HEK293 (cell line): Measurements from ENCODE around the gene SLC35F3.
"Not testable (repeated sequence)": the region's sequence is repeated elsewhere in the genome, so short reads cannot be mapped to it uniquely, and the experiment has no call there.

Source experiments
- CTCF ChIA-PET: fragments of 350-600 bp; formaldehyde crosslinking; extraction: SDS; loops from one replicate; lab custom pipeline; 2021; ENCODE audit warnings: antibody characterized with exemption; lab: Yijun Ruan, JAX
- POLR2A ChIA-PET: fragments of 300-600 bp; formaldehyde crosslinking; extraction: SDS; loops from one replicate; lab custom pipeline; 2020; ENCODE audit warnings: antibody characterized with exemption, inconsistent platforms; lab: Yijun Ruan, JAX
- H3K27ac ChIP-seq: fragments of 200-500 bp; sonication (Bioruptor generic); 2 replicates; pipeline ENCODE4 v1.5.1; 2014; ENCODE audit warnings: low read depth, low read length, control low read depth, inconsistent platforms; ENCODE audit errors: extremely low read depth
- H3K36me3 ChIP-seq, 2 experiments: fragments of 200-500 bp in 1 of 2; sonication (Bioruptor generic) in 1 of 2; 1 replicate in 1 of 2; 2 replicates in 1 of 2; pipeline ENCODE4 v1.5.1; 2014 to 2017; ENCODE audit warnings: inconsistent platforms in 2 of 2, low read length in 2 of 2; ENCODE audit not compliant: control insufficient read depth in 2 of 2, insufficient read depth in 1 of 2
- H3K4me1 ChIP-seq: fragments of 200-500 bp; sonication (Bioruptor generic); 2 replicates; pipeline ENCODE4 v1.5.1; 2014; ENCODE audit warnings: mild to moderate bottlenecking, low read length, inconsistent platforms; ENCODE audit not compliant: control insufficient read depth, insufficient read depth
- H3K4me3 ChIP-seq: 2 replicates; pipeline ENCODE4 v1.5.1; 2011; ENCODE audit warnings: low read depth, mild to moderate bottlenecking, control low read depth, low read length, moderate library complexity
- H3K9me3 ChIP-seq: fragments of 200-500 bp; sonication (Bioruptor generic); 2 replicates; pipeline ENCODE4 v1.5.1; 2014; ENCODE audit warnings: low read depth, low read length, inconsistent platforms; ENCODE audit not compliant: control insufficient read depth, insufficient read depth
- ELK4 ChIP-seq: IDR thresholded peaks from 2 replicates; pipeline ENCODE4 v1.6.1; 2011; ENCODE audit warnings: mild to moderate bottlenecking, low read depth, low read length, borderline replicate concordance
- GLIS1 ChIP-seq: fragments of 450-650 bp; formaldehyde crosslinking; IDR thresholded peaks from 2 replicates; pipeline ENCODE4 v1.5.1; 2016; ENCODE audit warnings: missing biosample characterization, missing genetic modification characterization
- HIC1 ChIP-seq: fragments of 450-650 bp; formaldehyde crosslinking; IDR thresholded peaks from 2 replicates; pipeline ENCODE4 v1.5.1; 2016; ENCODE audit warnings: missing biosample characterization, missing genetic modification characterization
- HOXD13 ChIP-seq: sonication (generic); formaldehyde crosslinking; IDR thresholded peaks from 2 replicates; pipeline ENCODE4 v1.8.0; 2022; ENCODE audit warnings: missing genetic modification reagents, borderline replicate concordance
- OSR2 ChIP-seq: fragments of 450-650 bp; formaldehyde crosslinking; IDR thresholded peaks from 2 replicates; pipeline ENCODE4 v1.5.1; 2016; ENCODE audit warnings: missing biosample characterization, missing genetic modification characterization
- SCRT1 ChIP-seq: fragments of 450-650 bp; formaldehyde crosslinking; IDR thresholded peaks from 2 replicates; pipeline ENCODE4 v1.5.1; 2016; ENCODE audit warnings: missing biosample characterization, missing genetic modification characterization, borderline replicate concordance
- SCRT2 ChIP-seq: fragments of 450-650 bp; formaldehyde crosslinking; IDR thresholded peaks from 2 replicates; pipeline ENCODE4 v1.5.1; 2016; ENCODE audit warnings: missing biosample characterization, missing genetic modification characterization
- ZBTB49 ChIP-seq: fragments of 450-650 bp; formaldehyde crosslinking; IDR thresholded peaks from 2 replicates; pipeline ENCODE4 v1.5.1; 2016; ENCODE audit warnings: missing biosample characterization, missing genetic modification characterization, low read depth
- ZBTB7A ChIP-seq: fragments of 450-650 bp; formaldehyde crosslinking; IDR thresholded peaks from 2 replicates; pipeline ENCODE4 v1.5.1; 2016; ENCODE audit warnings: low read depth, missing biosample characterization, missing genetic modification characterization
- ZBTB8A ChIP-seq: fragments of 450-650 bp; formaldehyde crosslinking; IDR thresholded peaks from 2 replicates; pipeline ENCODE4 v1.5.1; 2016; ENCODE audit warnings: missing biosample characterization, missing genetic modification characterization
- ZNF121 ChIP-seq: fragments of 450-650 bp; formaldehyde crosslinking; IDR thresholded peaks from 2 replicates; pipeline ENCODE4 v1.5.1; 2016; ENCODE audit warnings: missing biosample characterization, missing genetic modification characterization
- ZNF18 ChIP-seq: fragments of 450-650 bp; formaldehyde crosslinking; IDR thresholded peaks from 2 replicates; pipeline ENCODE4 v1.5.1; 2016; ENCODE audit warnings: missing biosample characterization, missing genetic modification characterization
- ZNF2 ChIP-seq: fragments of 450-650 bp; formaldehyde crosslinking; IDR thresholded peaks from 2 replicates; pipeline ENCODE4 v1.5.1; 2016; ENCODE audit warnings: missing biosample characterization, missing genetic modification characterization
- ZNF426 ChIP-seq: fragments of 450-650 bp; formaldehyde crosslinking; IDR thresholded peaks from 2 replicates; pipeline ENCODE4 v1.5.1; 2017; ENCODE audit warnings: missing biosample characterization, missing genetic modification characterization, mild to moderate bottlenecking, inconsistent platforms, moderate library complexity
- ZNF521 ChIP-seq: fragments of 450-650 bp; formaldehyde crosslinking; IDR thresholded peaks from 2 replicates; pipeline ENCODE4 v1.5.1; 2017; ENCODE audit warnings: missing biosample characterization, mild to moderate bottlenecking, missing genetic modification characterization
- ZNF585B ChIP-seq: fragments of 450-650 bp; formaldehyde crosslinking; IDR thresholded peaks from 2 replicates; pipeline ENCODE4 v1.5.1; 2016; ENCODE audit warnings: missing biosample characterization, missing genetic modification characterization
- ZNF629 ChIP-seq: fragments of 450-650 bp; formaldehyde crosslinking; IDR thresholded peaks from 2 replicates; pipeline ENCODE4 v1.5.1; 2017; ENCODE audit warnings: missing biosample characterization, missing genetic modification characterization
- ZNF658 ChIP-seq: fragments of 450-650 bp; formaldehyde crosslinking; IDR thresholded peaks from 2 replicates; pipeline ENCODE4; 2016; ENCODE audit warnings: missing biosample characterization, missing genetic modification characterization
- ZNF670 ChIP-seq: fragments of 450-650 bp; formaldehyde crosslinking; IDR thresholded peaks from 2 replicates; pipeline ENCODE4 v1.5.1; 2016; ENCODE audit warnings: missing biosample characterization, missing genetic modification characterization, low read depth

SLC35F3 gene

GRCh38 chr1:233884461-233885151 lies 19.9 kb upstream of the SLC35F3 start (continued):
- no peak for TF ChIP-seq ZBTB49 (tag by site-specific recombination)
- peak; percentile 63 for TF ChIP-seq ZNF629

GRCh38 chr1:233885196-233885920 lies 19.1 kb upstream of the SLC35F3 start:
- H3K4me1 ChIP-seq: no peaks in the 10 kb centered on the region
- no peaks in the 10 kb centered on the region for H3K36me3 ChIP-seq
- H3K4me3 ChIP-seq: no peak overlapping the region
- H3K27ac ChIP-seq: no peak overlapping the region
- no peaks in the 10 kb centered on the region; the same call in 1 of the 2 replicates for H3K9me3 ChIP-seq
- CTCF ChIA-PET: interaction anchor here (0.6 to 2.1 kb wide), 3 partner anchors 18 to 496 kb away, joined by 3 to 6 read pairs (median 6); partner anchors contain the start of gene SLC35F3
- TF ChIP-seq OSR2 (tag by site-specific recombination): peak; percentile 31
- peak; percentile 99 for TF ChIP-seq GLIS1 (tag by site-specific recombination)
- peak; percentile 88 for TF ChIP-seq HIC1 (tag by site-specific recombination)
- no peak for TF ChIP-seq ZBTB8A (tag by site-specific recombination)
- TF ChIP-seq ZNF670 (tag by site-specific recombination): no peak
- peak; percentile 84 for TF ChIP-seq SCRT2
- TF ChIP-seq ZNF521: no peak
- no peak for TF ChIP-seq ZNF426
- 0 out of 2 replicates have a peak, but pooled peaks have one; percentile 10 for TF ChIP-seq ZNF585B (tag by site-specific recombination)
- POLR2A ChIA-PET: no interaction called here

GRCh38 chr1:233891151-233891550 lies 13.3 kb upstream of the SLC35F3 start:
- H3K36me3 ChIP-seq, H3K4me1 ChIP-seq, POLR2A ChIA-PET, H3K9me3 ChIP-seq, H3K4me3 ChIP-seq, H3K27ac ChIP-seq: not testable (repeated sequence)
- TF ChIP-seq ZNF585B (tag by site-specific recombination): peak; percentile 95
- CTCF ChIA-PET: interaction anchor here (0.7 kb wide), 1 partner anchor 58 kb away, joined by 4 read pairs; no protein-coding TSS in a partner anchor

GRCh38 chr1:233897325-233898162 lies 6.9 kb upstream of the SLC35F3 start:
- Histone ChIP-seq H3K27ac (no peak overlapping the region), H3K36me3 (no peaks in the 10 kb centered on the region), H3K4me1 (no peaks in the 10 kb centered on the region), H3K4me3 (no peak overlapping the region), H3K9me3 (no peaks in the 10 kb centered on the region)
- POLR2A ChIA-PET: no interaction called here
- CTCF ChIA-PET: interaction anchor here (0.6 to 0.8 kb wide), 4 partner anchors 13 to 1297 kb away, joined by 3 read pairs; no protein-coding TSS in a partner anchor
- TF ChIP-seq ZNF2 (tag by site-specific recombination) (no peak), HOXD13 (no peak), ZNF18 (tag by site-specific recombination) (no peak), ZNF521 (no peak), ZBTB7A (tag by site-specific recombination) (no peak), ELK4 (no peak), SCRT1 (tag by site-specific recombination) (no peak), ZNF658 (no peak), ZNF121 (tag by site-specific recombination) (no peak)
